Astrocyte of the spinal cord (primary cell): ENCODE data around the gene PGAP6.

Source experiments
- DNase-seq: peaks from one replicate; pipeline ENCODE4 v3.0.0; 2011; ENCODE audit warnings: low read depth, low spot score
- H3K4me3 ChIP-seq: 2 replicates; pipeline ENCODE4 v1.5.1; 2011; ENCODE audit warnings: low read depth, mild to moderate bottlenecking, low read length, moderate library complexity
- CTCF ChIP-seq: IDR thresholded peaks from 2 replicates; pipeline ENCODE4 v1.5.1; 2012; ENCODE audit warnings: low read depth, mild to moderate bottlenecking, low read length, inconsistent platforms
- in situ Hi-C: cut with HindIII; loops from 2 replicates; pipeline ENCODE4 v1.10.0; 2017; ENCODE audit warnings: low sequenced_read_pairs

PGAP6 gene

GRCh38 chr16:381789-382717 is at the start of gene PGAP6:
TSS of gene PGAP6 (minus strand) at chr16:381978. CDS start at chr16:381821, 157 bp downstream.
- TF ChIP-seq CTCF: no peak

GRCh38 chr16:430904-431303 is 49.1 kb upstream of the PGAP6 start:
- no peak overlapping the region for H3K4me3 ChIP-seq
- no peak for DNase-seq
- in situ Hi-C loops: no loop called here
- TF ChIP-seq CTCF: no peak

More at GRCh38 chr16:381789-382717, at the start of gene PGAP6:
- no peak for DNase-seq
- in situ Hi-C loops: no loop called here
- H3K4me3 ChIP-seq: peak within 1 kb of the TSS; percentile 68

- DNase-seq: no peak
- in situ Hi-C loops: no loop called here
- peak overlapping the region; percentile 68 for H3K4me3 ChIP-seq
- no peak for TF ChIP-seq CTCF
Observed at GRCh38 chr16:427250-427649, 45.5 kb upstream of the PGAP6 start.

- TF ChIP-seq CTCF: no peak
- no peak for DNase-seq
- H3K4me3 ChIP-seq: peak overlapping the region; percentile 68
- in situ Hi-C loops: no loop called here
Observed at GRCh38 chr16:426906-427249, 45.1 kb upstream of the PGAP6 start.

GRCh38 chr16:426115-426905 is 44.5 kb upstream of the PGAP6 start:
- TF ChIP-seq CTCF: no peak
- in situ Hi-C loops: no loop called here
- DNase-seq: no peak
- H3K4me3 ChIP-seq: peak overlapping the region; percentile 68

- peak overlapping the region; percentile 68 for H3K4me3 ChIP-seq
- TF ChIP-seq CTCF: no peak
- DNase-seq: no peak
- in situ Hi-C loops: no loop called here
Observed at GRCh38 chr16:425740-426114, 43.9 kb upstream of the PGAP6 start.
